ENCODE measurements around the gene CABP4. TPM values are rescaled to one million over a fixed set of nuclear protein-coding genes. Genes with fewer than 3 reads are reported as not detected.

CABP4 gene
- total RNA-seq, 4 donors from 2014 or later, result 0.13 to 2.4 (median 0.77) TPM

GRCh38 chr11:67440229-67441097 lies 14.7 kb upstream of the CABP4 start:
- Histone ChIP-seq H3K4me3 (no peak overlapping the region), H3K36me3 (peaks cover 0 to 63% of the 10 kb centered on the region in 2 donors), H3K4me1 (peaks cover 0 to 75% (median 15%) of the 10 kb centered on the region in 3 donors), H3K27ac (peak overlapping the region in 3 of 4 donors; percentile 50 to 66 (median 60)), H3K27me3 (no peaks in the 10 kb centered on the region), H3K9me3 (no peaks in the 10 kb centered on the region)
- no peak for ATAC-seq
- WGBS, 2 donors (ENCODE audit: low coverage in 1 of 2), result 70 to 72% methylated on average over 2 to 4 of the region's 17 CpGs
- no peak for TF ChIP-seq EP300 (IDR thresholded peaks at IDR 0.05)
- TF ChIP-seq, protein P1, sequence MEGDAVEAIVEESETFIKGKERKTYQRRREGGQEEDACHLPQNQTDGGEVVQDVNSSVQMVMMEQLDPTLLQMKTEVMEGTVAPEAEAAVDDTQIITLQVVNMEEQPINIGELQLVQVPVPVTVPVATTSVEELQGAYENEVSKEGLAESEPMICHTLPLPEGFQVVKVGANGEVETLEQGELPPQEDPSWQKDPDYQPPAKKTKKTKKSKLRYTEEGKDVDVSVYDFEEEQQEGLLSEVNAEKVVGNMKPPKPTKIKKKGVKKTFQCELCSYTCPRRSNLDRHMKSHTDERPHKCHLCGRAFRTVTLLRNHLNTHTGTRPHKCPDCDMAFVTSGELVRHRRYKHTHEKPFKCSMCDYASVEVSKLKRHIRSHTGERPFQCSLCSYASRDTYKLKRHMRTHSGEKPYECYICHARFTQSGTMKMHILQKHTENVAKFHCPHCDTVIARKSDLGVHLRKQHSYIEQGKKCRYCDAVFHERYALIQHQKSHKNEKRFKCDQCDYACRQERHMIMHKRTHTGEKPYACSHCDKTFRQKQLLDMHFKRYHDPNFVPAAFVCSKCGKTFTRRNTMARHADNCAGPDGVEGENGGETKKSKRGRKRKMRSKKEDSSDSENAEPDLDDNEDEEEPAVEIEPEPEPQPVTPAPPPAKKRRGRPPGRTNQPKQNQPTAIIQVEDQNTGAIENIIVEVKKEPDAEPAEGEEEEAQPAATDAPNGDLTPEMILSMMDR (IDR thresholded peaks at IDR 0.05), result no peak
- TF ChIP-seq POLR2AphosphoS5 (IDR thresholded peaks at IDR 0.05), result no peak
- TF ChIP-seq POLR2A (IDR thresholded peaks at IDR 0.05), result no peak

DNA sequence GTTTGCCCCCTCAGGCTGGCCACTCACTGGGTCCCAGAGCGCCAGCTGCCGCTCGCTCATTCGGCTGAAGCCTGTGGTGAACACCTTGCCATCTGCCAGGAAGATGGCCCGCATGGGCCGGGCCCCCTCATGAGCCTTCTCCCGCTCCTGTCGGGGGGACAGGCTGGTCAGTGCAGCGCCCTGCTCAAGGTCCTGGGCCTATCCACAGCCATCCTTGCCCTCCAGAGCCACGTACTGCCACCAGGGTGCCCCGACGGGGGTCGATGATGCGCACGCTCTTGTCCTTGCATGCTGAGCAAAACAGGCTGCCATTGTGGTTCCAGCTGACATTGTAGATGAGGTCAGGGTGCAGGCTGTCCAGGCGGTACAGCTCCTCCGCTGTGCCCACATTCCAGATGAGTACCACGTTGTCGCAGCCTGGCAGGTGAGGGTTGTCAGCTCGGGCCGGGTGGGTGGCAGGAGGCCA lies 14.0 kb upstream of the CABP4 start:
- Histone ChIP-seq H3K4me3 (no peak overlapping the region), H3K9me3 (no peaks in the 10 kb centered on the region), H3K27ac (peak overlapping the region in 3 of 4 donors; percentile 50 to 66 (median 60)), H3K4me1 (peaks cover 0 to 68% (median 15%) of the 10 kb centered on the region in 3 donors), H3K27me3 (no peaks in the 10 kb centered on the region), H3K36me3 (peaks cover 0 to 57% of the 10 kb centered on the region in 2 donors)
- ATAC-seq, result no peak
- no peak for TF ChIP-seq POLR2A (IDR thresholded peaks at IDR 0.05)
- TF ChIP-seq, protein P1 (IDR thresholded peaks at IDR 0.05), result no peak
- WGBS, 2 donors (ENCODE audit: low coverage in 1 of 2), result 77% methylated on average over 3 of the region's 21 CpGs; no CpG with 5 or more reads in 1 of the 2 donors

GRCh38 chr11:67441731-67442351 lies 13.3 kb upstream of the CABP4 start:
- ATAC-seq, result no peak
- no peaks in the 10 kb centered on the region for H3K9me3 ChIP-seq
- peak overlapping the region in 3 of 4 donors; percentile 96 to 99 (median 96) for H3K27ac ChIP-seq
- no peak overlapping the region for H3K4me3 ChIP-seq
- H3K4me1 ChIP-seq, result peaks cover 0 to 62% (median 15%) of the 10 kb centered on the region in 3 donors
- no peaks in the 10 kb centered on the region for H3K27me3 ChIP-seq
- no peak for TF ChIP-seq EP300 (IDR thresholded peaks at IDR 0.05)
- TF ChIP-seq, protein P1 (IDR thresholded peaks at IDR 0.05), result no peak
- TF ChIP-seq POLR2A (IDR thresholded peaks at IDR 0.05), result no peak
- TF ChIP-seq POLR2AphosphoS5 (IDR thresholded peaks at IDR 0.05), result no peak
- no CpG with 5 or more reads among the region's 28 CpGs for WGBS, 2 donors (ENCODE audit: low coverage in 1 of 2)
- peaks cover 0 to 54% of the 10 kb centered on the region in 2 donors for H3K36me3 ChIP-seq

- TF ChIP-seq POLR2A (IDR thresholded peaks at IDR 0.05) (no peak), EP300 (IDR thresholded peaks at IDR 0.05) (no peak), POLR2AphosphoS5 (IDR thresholded peaks at IDR 0.05) (no peak)
- TF ChIP-seq, protein P1 (IDR thresholded peaks at IDR 0.05), result no peak
- WGBS, 2 donors (ENCODE audit: low coverage in 1 of 2), result 10% methylated on average over 2 of the region's 45 CpGs; no CpG with 5 or more reads in 1 of the 2 donors
- peak overlapping the region; percentile 75 to 92 for H3K4me3 ChIP-seq
- ATAC-seq, result peak; percentile 16
- H3K27ac ChIP-seq, result peak overlapping the region; percentile 82 to 99 (median 96)
- peaks cover 0 to 46% of the 10 kb centered on the region in 2 donors for H3K36me3 ChIP-seq
- peaks cover 0 to 55% (median 15%) of the 10 kb centered on the region in 3 donors for H3K4me1 ChIP-seq
- H3K27me3 ChIP-seq, result no peaks in the 10 kb centered on the region
- no peaks in the 10 kb centered on the region for H3K9me3 ChIP-seq
These were observed 12.4 kb upstream of the CABP4 start for GRCh38 chr11:67442504-67443404.
